ENCODE results near the gene CABLES1.

GRCh38 chr18:23267447-23267776, 132.1 kb downstream of the CABLES1 start:
- TF ChIP-seq CTCF (IDR thresholded peaks at IDR 0.05; ENCODE audit: insufficient read depth, low read length, poor library complexity, severe bottlenecking) (no peak), EZH2phosphoT487 (conservative IDR thresholded peaks at IDR 0.05; ENCODE audit: low read length) (no peak)

Data from SU-DHL-6 (cell line).